Fibroblast of skin of scalp (primary cell): ENCODE data around the gene TFPT. TPM values are rescaled to one million over a fixed set of nuclear protein-coding genes. Genes with fewer than 3 reads are reported as not detected.
A peak's percentile ranks its signal among the peaks of the same experiment; 100 is the strongest.

Experiments used
- DNase-seq: peaks from one replicate; pipeline ENCODE4 v3.0.0-alpha.2; 2013
- polyA plus RNA-seq, 2 experiments: library from polyadenylated mRNA; unstranded; fragments of 120-200 nt; gene quantifications; one replicate each; pipeline ENCODE4 v1.2.1, GENCODE V29; 2013; ENCODE audit not compliant: insufficient read length in 2 of 2

TFPT gene
- 22.4 TPM for polyA plus RNA-seq (2013, experiment 1 of 2; ENCODE audit: insufficient read length)
- 19.5 TPM for polyA plus RNA-seq (2013, experiment 2 of 2; ENCODE audit: insufficient read length)

GRCh38 chr19:54115109-54116063 lies at the start of gene TFPT, which contains the start of gene PRPF31:
TFPT (minus strand) TSS chr19:54115657; CDS start chr19:54115269, 388 bp downstream.
PRPF31 (plus strand) TSS chr19:54115754; CDS start chr19:54118279, 2,525 bp downstream.
- DNase-seq = peak; percentile 99

GRCh38 chr19:54165222-54165621 lies 49.8 kb upstream of the TFPT start:
- DNase-seq = no peak

GRCh38 chr19:54164369-54165068 lies 49.1 kb upstream of the TFPT start:
- DNase-seq = peak; percentile 18

- DNase-seq = no peak
These were observed 47.4 kb upstream of the TFPT start for GRCh38 chr19:54162884-54163283.

GRCh38 chr19:54162241-54162805 lies 46.9 kb upstream of the TFPT start:
- DNase-seq = peak; percentile 55

- no peak for DNase-seq
These were observed 45.4 kb upstream of the TFPT start for GRCh38 chr19:54160854-54161253.

- DNase-seq = no peak
These were observed 44.8 kb upstream of the TFPT start for GRCh38 chr19:54160182-54160811.

GRCh38 chr19:54159352-54160181 lies 44.1 kb upstream of the TFPT start, which contains the start of gene LENG1:
LENG1 (minus strand) TSS chr19:54159721; CDS start chr19:54159695, 26 bp downstream.
- DNase-seq = peak; percentile 100

- DNase-seq = no peak
These were observed 43.4 kb upstream of the TFPT start for GRCh38 chr19:54158812-54159351.

- no peak for DNase-seq
These were observed 41.5 kb upstream of the TFPT start for GRCh38 chr19:54156953-54157352.

GRCh38 chr19:54156490-54156889 lies 41.0 kb upstream of the TFPT start:
- DNase-seq = no peak

GRCh38 chr19:54155694-54156093 lies 40.2 kb upstream of the TFPT start:
- no peak for DNase-seq

- peak; percentile 28 for DNase-seq
These were observed 39.3 kb upstream of the TFPT start for GRCh38 chr19:54154603-54155345.

- DNase-seq = no peak
These were observed 38.4 kb upstream of the TFPT start for GRCh38 chr19:54153731-54154326.

GRCh38 chr19:54152878-54153524 lies 37.5 kb upstream of the TFPT start:
- peak; percentile 37 for DNase-seq

- no peak for DNase-seq
These were observed 36.8 kb upstream of the TFPT start for GRCh38 chr19:54152267-54152666.

- no peak for DNase-seq
These were observed 36.0 kb upstream of the TFPT start for GRCh38 chr19:54151362-54152035.

GRCh38 chr19:54149021-54149812 lies 33.8 kb upstream of the TFPT start:
- no peak for DNase-seq
